Upper lobe of left lung (tissue), 6 donors: ENCODE data around the gene THYN1. TPM values are rescaled to one million over a fixed set of nuclear protein-coding genes. Genes with fewer than 3 reads are reported as not detected.
A peak's percentile ranks its signal among the peaks of the same experiment; 100 is the strongest.

Experiments used
- ATAC-seq, 2 donors: fragments of 200-7000 bp; cut with Tn5 transposase; one replicate each; pipeline ENCODE4 v1.9.1; 2022; ENCODE audit warnings: mild to moderate bottlenecking in 2 of 2, moderate library complexity in 2 of 2; ENCODE audit not compliant: low FRiP score in 2 of 2
- DNase-seq, 2 donors: peaks; one replicate each; pipeline ENCODE4 v3.0.0-alpha.2; 2019 to 2020
- H3K27ac ChIP-seq, 4 donors: fragments of 200-600 bp; sonication (generic); one replicate each; pipeline ENCODE4 v1.5.1; 2016 to 2019
- H3K27me3 ChIP-seq, 4 donors: fragments of 200-600 bp; sonication (generic); one replicate each; pipeline ENCODE4 v1.5.1; 2017 to 2019
- H3K36me3 ChIP-seq, 4 donors: fragments of 200-600 bp; sonication (generic); one replicate each; pipeline ENCODE4 v1.5.1; 2016 to 2019
- H3K4me1 ChIP-seq, 4 donors: fragments of 200-600 bp; sonication (generic); one replicate each; pipeline ENCODE4 v1.5.1; 2018 to 2019
- H3K4me3 ChIP-seq, 4 donors: fragments of 200-600 bp; sonication (generic); one replicate each; pipeline ENCODE4 v1.5.1; 2017 to 2019; ENCODE audit warnings: mild to moderate bottlenecking in 2 of 4, moderate library complexity in 1 of 4
- H3K9me3 ChIP-seq, 4 donors: fragments of 200-600 bp; sonication (generic); one replicate each; pipeline ENCODE4 v1.5.1; 2018 to 2019
- EP300 ChIP-seq, 4 donors: sonication (generic); formaldehyde crosslinking; IDR thresholded peaks; one replicate each; pipeline ENCODE4 v1.5.1; 2017; ENCODE audit warnings: antibody characterized with exemption in 4 of 4, control low read depth in 2 of 4
- POLR2A ChIP-seq, 4 donors: fragments of 450-650 bp; IDR thresholded peaks; one replicate each; pipeline ENCODE4 v1.5.1; 2016 to 2017; ENCODE audit warnings: antibody characterized with exemption in 4 of 4, mild to moderate bottlenecking in 2 of 4
- POLR2AphosphoS5 ChIP-seq, 2 donors: sonication (generic); formaldehyde crosslinking; IDR thresholded peaks; one replicate each; pipeline ENCODE4 v1.5.1; 2017; ENCODE audit warnings: antibody characterized with exemption in 2 of 2
- WGBS, 2 donors: methylation state at CpG; one replicate each; pipeline ENCODE4 v1.1.5; 2017 to 2018; 5-methylcytosine and 5-hydroxymethylcytosine counted together
- total RNA-seq, 6 donors: library from RNA; depleted of rRNA in 4 of 6; stranded (reverse); fragments of >200 nt in 4 of 6; gene quantifications; one replicate each; pipeline versions ENCODE4 v1.1.0 to v1.2.1, GENCODE V29; 2016 to 2021
- TF ChIP-seq, protein P1 (sequence below), 6 experiments: fragments of 450-650 bp in 4 of 6; fragments of 200-600 bp in 2 of 6; sonication (generic) in 2 of 6; IDR thresholded peaks; one replicate each; pipeline ENCODE4 v1.5.1; 2016 to 2019; ENCODE audit warnings: antibody characterized with exemption in 6 of 6
- donor health status: DM: no; HTN: no; CAD: no; lungs with moderate emphysema.
- donor health status: DM: no; HTN: yes; CAD: no; lungs with severe emphysema.

Gene THYN1
- total RNA-seq, 6 donors from 2014 or later: 23.2 to 39.8 (median 34.2) TPM

DNA sequence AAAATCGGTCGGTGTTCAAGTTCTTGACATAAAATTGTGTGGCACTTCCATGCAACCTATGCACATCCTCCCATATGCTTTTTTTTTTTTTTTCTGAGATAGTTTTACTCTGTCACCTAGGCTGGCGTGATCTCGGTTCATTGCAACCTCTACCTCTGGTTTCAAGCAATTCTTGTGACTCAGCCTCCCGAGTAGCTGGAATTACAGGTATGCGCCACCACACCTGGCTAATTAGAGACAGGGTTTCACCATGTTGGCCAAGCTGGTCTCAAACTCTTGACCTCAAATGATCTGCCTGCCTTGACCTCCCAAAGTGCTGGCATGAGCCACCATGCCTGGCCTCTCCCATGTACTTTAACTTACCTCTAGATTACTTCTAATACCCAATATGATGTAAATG, 38.0 kb upstream of the THYN1 start:
- ATAC-seq (no peak), DNase-seq (no peak)
- TF ChIP-seq, protein P1, sequence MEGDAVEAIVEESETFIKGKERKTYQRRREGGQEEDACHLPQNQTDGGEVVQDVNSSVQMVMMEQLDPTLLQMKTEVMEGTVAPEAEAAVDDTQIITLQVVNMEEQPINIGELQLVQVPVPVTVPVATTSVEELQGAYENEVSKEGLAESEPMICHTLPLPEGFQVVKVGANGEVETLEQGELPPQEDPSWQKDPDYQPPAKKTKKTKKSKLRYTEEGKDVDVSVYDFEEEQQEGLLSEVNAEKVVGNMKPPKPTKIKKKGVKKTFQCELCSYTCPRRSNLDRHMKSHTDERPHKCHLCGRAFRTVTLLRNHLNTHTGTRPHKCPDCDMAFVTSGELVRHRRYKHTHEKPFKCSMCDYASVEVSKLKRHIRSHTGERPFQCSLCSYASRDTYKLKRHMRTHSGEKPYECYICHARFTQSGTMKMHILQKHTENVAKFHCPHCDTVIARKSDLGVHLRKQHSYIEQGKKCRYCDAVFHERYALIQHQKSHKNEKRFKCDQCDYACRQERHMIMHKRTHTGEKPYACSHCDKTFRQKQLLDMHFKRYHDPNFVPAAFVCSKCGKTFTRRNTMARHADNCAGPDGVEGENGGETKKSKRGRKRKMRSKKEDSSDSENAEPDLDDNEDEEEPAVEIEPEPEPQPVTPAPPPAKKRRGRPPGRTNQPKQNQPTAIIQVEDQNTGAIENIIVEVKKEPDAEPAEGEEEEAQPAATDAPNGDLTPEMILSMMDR (IDR thresholded peaks at IDR 0.05): no peak
- TF ChIP-seq EP300 (IDR thresholded peaks at IDR 0.05) (no peak), POLR2A (IDR thresholded peaks at IDR 0.05) (no peak), POLR2AphosphoS5 (IDR thresholded peaks at IDR 0.05) (no peak)
- Histone ChIP-seq H3K36me3 (no peaks in the 10 kb centered on the region), H3K27ac (no peak overlapping the region), H3K4me3 (no peak overlapping the region), H3K9me3 (no peaks in the 10 kb centered on the region), H3K27me3 (no peaks in the 10 kb centered on the region), H3K4me1 (no peaks in the 10 kb centered on the region)
- WGBS, 2 donors: 91 to 95% methylated on average over 6 of the region's 6 CpGs

DNA sequence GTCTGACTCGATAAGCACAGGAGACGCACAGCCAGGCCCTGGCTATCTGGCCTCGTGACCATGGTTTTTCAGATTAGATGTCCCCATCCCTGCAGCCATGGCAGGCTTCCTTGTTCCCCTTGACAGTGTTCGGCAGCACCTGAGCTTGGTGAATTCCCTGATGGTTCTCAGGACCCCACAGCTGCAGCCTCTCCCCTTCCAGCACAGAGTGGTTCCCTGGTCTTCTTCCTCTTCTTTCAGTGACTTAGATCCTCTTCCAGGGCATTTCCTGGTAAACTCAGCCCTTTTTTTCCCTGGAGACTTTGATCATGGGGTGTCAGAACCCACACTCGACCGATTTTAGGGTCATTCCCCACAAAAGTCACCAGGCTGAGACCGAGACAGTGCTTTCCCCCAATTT, 37.5 kb upstream of the THYN1 start:
- Histone ChIP-seq H3K36me3 (no peaks in the 10 kb centered on the region), H3K27me3 (no peaks in the 10 kb centered on the region), H3K4me1 (no peaks in the 10 kb centered on the region), H3K27ac (no peak overlapping the region), H3K9me3 (no peaks in the 10 kb centered on the region), H3K4me3 (no peak overlapping the region)
- TF ChIP-seq POLR2AphosphoS5 (IDR thresholded peaks at IDR 0.05) (no peak), EP300 (IDR thresholded peaks at IDR 0.05) (no peak), POLR2A (IDR thresholded peaks at IDR 0.05) (no peak)
- TF ChIP-seq, protein P1 (IDR thresholded peaks at IDR 0.05): no peak
- DNase-seq (no peak), ATAC-seq (no peak)
- WGBS, 2 donors: 83 to 86% methylated on average over 7 of the region's 7 CpGs

DNA sequence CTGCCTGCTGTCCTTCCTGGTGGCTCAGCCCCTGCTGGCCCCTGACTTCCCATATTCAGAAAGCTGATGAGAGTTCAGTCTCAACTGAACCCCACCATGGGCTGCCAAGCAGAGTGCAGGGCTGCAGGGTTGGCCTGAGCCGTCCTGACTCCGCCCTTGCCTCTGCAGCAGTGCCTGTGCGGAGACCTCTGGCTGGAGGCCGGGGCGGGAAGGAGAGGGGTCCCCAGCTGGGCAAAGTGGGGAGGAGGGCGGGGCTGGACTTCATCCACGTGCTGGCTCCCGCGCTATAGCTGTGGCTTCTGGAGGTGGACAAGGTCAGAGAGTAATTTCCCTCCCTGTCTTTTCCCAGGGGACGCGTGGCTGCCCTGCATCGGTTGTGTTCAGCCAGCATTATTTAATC, 36.6 kb upstream of the THYN1 start:
- Histone ChIP-seq H3K4me3 (no peak overlapping the region), H3K27ac (no peak overlapping the region), H3K27me3 (no peaks in the 10 kb centered on the region), H3K36me3 (no peaks in the 10 kb centered on the region), H3K9me3 (no peaks in the 10 kb centered on the region), H3K4me1 (no peaks in the 10 kb centered on the region)
- DNase-seq (peak in 1 of 2 donors; percentile 71), ATAC-seq (peak; percentile 31 to 69)
- WGBS, 2 donors: 54 to 67% methylated on average over 3 to 12 of the region's 12 CpGs
- TF ChIP-seq POLR2A (IDR thresholded peaks at IDR 0.05): no peak
- no peak for TF ChIP-seq POLR2AphosphoS5 (IDR thresholded peaks at IDR 0.05)
- TF ChIP-seq, protein P1 (IDR thresholded peaks at IDR 0.05): no peak

DNA sequence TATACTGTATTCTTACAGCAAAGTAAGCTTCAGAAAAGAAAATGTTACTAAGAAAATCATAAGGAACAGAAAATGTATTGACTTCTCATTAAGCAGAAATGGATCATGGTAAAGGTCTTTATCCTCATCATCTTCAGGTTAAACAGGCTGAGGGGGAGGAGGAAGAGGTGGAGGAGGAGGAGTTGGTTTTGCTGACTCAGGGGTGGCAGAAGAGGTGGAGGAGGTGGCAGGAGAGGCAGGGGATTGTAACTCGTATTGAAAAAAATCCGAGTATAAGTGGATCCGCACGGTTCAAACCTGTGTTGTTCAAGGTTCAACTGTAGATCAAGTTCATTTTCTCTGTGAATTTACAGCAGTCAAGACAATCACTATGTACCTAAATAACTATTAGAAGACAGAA, 36.0 kb upstream of the THYN1 start:
- 70 to 77% methylated on average over 4 of the region's 4 CpGs for WGBS, 2 donors
- Histone ChIP-seq H3K4me3 (no peak overlapping the region), H3K27me3 (no peaks in the 10 kb centered on the region), H3K9me3 (no peaks in the 10 kb centered on the region), H3K4me1 (no peaks in the 10 kb centered on the region), H3K36me3 (no peaks in the 10 kb centered on the region), H3K27ac (no peak overlapping the region)
- TF ChIP-seq POLR2AphosphoS5 (IDR thresholded peaks at IDR 0.05) (no peak), POLR2A (IDR thresholded peaks at IDR 0.05) (no peak), EP300 (IDR thresholded peaks at IDR 0.05) (no peak)
- TF ChIP-seq, protein P1 (IDR thresholded peaks at IDR 0.05): no peak
- DNase-seq: no peak
- ATAC-seq: no peak

DNA sequence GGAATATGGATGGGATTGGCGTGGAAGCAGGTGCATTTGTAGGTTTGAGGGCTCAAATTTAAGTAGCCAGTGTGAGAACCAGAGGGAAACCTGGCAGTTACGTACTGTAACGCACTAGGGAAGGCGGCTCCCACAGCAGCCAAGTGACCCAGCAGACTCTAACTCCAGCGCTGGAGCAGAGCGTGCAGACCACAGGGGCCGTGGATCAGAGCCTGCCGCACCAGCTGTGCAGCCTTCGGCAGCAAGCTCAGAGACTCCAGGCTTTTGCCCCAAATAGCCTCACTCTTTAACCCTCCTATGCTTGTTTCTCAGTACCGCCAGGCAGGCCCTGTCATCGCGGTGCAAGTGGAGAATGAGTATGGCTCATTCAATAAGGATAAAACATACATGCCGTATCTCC, 35.3 kb upstream of the THYN1 start:
- 89 to 92% methylated on average over 12 to 13 of the region's 13 CpGs for WGBS, 2 donors
- Histone ChIP-seq H3K4me1 (no peaks in the 10 kb centered on the region), H3K4me3 (no peak overlapping the region), H3K27me3 (no peaks in the 10 kb centered on the region), H3K9me3 (no peaks in the 10 kb centered on the region), H3K27ac (no peak overlapping the region), H3K36me3 (no peaks in the 10 kb centered on the region)
- ATAC-seq: no peak
- TF ChIP-seq EP300 (IDR thresholded peaks at IDR 0.05): no peak
- TF ChIP-seq, protein P1 (IDR thresholded peaks at IDR 0.05): no peak
- no peak for TF ChIP-seq POLR2AphosphoS5 (IDR thresholded peaks at IDR 0.05)
- TF ChIP-seq POLR2A (IDR thresholded peaks at IDR 0.05): no peak
- DNase-seq: peak in 1 of 2 donors; percentile 23
